Epithelial cell of esophagus (primary cell): ENCODE measurements around the gene EBPL.
"Not testable (repeated sequence)": the region's sequence is repeated elsewhere in the genome, so short reads cannot be mapped to it uniquely, and the experiment has no call there.

Experiments
- DNase-seq: peaks from one replicate; pipeline ENCODE4 v3.0.0; 2010; ENCODE audit warnings: low read depth
- H3K4me3 ChIP-seq: 2 replicates; pipeline ENCODE4 v1.5.1; 2011; ENCODE audit warnings: mild to moderate bottlenecking, low read length, control low read depth
- CTCF ChIP-seq: IDR thresholded peaks from 2 replicates; pipeline ENCODE4 v1.5.1; 2011; ENCODE audit warnings: low read depth, mild to moderate bottlenecking, low read length, control low read depth, inconsistent platforms; ENCODE audit not compliant: insufficient read depth; ENCODE audit errors: missing control alignments

The EBPL gene

GRCh38 chr13:49615836-49616675 lies 75.2 kb downstream of the EBPL start:
- H3K4me3 ChIP-seq = no peak overlapping the region
- TF ChIP-seq CTCF = no peak
- DNase-seq = no peak

- not testable (repeated sequence) for H3K4me3 ChIP-seq, DNase-seq
Observed at GRCh38 chr13:49612042-49612441, 79.2 kb downstream of the EBPL start.
